GM10248 (cell line): ENCODE data around the gene CCDC39.
A peak's percentile ranks its signal among the peaks of the same experiment; 100 is the strongest.

Source experiments
- CTCF ChIA-PET: fragments of 300-600 bp; sonication (Branson Sonifier 250); formaldehyde crosslinking; extraction: SDS; loops from one replicate; lab custom pipeline; 2021; ENCODE audit warnings: antibody characterized with exemption; lab: Yijun Ruan, JAX
- POLR2A ChIA-PET: fragments of 350-650 bp; sonication (Branson Sonifier 250); formaldehyde crosslinking; extraction: SDS; loops from one replicate; lab custom pipeline; 2020; ENCODE audit warnings: antibody characterized with exemption; lab: Yijun Ruan, JAX
- DNase-seq: peaks from one replicate; pipeline ENCODE4 v3.0.0; 2012; ENCODE audit errors: extremely low spot score
- TF ChIP-seq, protein P1 (sequence below): IDR thresholded peaks from 2 replicates; pipeline ENCODE4 v1.5.1; 2012; ENCODE audit warnings: mild to moderate bottlenecking, low read depth; ENCODE audit errors: extremely low read depth, missing control alignments, control extremely low read depth

The CCDC39 gene

DNA sequence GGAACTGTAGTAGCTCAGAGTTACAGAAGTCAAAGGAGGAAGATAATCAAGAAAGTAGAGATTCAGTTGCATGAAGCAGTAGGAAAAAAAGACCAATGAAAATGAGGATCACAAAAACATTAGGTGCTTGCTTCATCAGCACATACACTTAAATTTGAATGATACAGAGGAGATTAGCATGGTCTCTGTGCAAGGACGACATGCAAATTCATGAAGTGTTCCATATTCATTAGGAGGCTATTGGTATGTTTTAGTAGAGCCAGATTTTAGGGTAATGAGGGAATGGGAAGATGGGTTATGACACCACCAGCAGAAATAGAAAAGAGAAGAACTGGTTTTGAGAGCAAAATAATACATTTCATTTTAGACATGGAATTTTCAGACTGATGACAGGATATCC, 98.4 kb downstream of the CCDC39 start:
- CTCF ChIA-PET, result no interaction called here
- DNase-seq, result no peak
- TF ChIP-seq, protein P1, sequence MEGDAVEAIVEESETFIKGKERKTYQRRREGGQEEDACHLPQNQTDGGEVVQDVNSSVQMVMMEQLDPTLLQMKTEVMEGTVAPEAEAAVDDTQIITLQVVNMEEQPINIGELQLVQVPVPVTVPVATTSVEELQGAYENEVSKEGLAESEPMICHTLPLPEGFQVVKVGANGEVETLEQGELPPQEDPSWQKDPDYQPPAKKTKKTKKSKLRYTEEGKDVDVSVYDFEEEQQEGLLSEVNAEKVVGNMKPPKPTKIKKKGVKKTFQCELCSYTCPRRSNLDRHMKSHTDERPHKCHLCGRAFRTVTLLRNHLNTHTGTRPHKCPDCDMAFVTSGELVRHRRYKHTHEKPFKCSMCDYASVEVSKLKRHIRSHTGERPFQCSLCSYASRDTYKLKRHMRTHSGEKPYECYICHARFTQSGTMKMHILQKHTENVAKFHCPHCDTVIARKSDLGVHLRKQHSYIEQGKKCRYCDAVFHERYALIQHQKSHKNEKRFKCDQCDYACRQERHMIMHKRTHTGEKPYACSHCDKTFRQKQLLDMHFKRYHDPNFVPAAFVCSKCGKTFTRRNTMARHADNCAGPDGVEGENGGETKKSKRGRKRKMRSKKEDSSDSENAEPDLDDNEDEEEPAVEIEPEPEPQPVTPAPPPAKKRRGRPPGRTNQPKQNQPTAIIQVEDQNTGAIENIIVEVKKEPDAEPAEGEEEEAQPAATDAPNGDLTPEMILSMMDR, result no peak
- POLR2A ChIA-PET, result no interaction called here

DNA sequence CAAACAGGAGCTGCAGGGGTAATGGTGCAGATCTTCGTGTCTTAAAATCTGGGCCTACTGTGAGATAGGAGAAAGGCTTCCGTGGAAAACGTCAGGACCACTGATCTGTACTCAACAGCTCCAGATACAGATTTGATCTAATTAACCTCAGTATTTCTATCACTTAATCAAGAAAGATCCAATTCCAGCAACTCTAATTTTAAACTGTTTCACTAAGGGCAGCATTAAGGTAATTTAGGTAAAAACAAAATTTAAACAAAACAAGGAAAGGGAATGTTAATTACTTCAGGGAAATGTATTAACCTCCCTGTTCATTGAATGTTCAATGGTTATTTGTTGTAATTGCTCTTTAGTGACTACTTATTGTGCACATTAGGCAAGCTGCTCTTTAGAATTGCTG, 103.7 kb downstream of the CCDC39 start:
- no peak for DNase-seq
- TF ChIP-seq, protein P1, result no peak
- ChIA-PET POLR2A (no interaction called here), CTCF (interaction anchor here (2.3 kb wide), 1 partner anchor 9 kb away, joined by 8 read pairs; no protein-coding TSS in a partner anchor)

DNA sequence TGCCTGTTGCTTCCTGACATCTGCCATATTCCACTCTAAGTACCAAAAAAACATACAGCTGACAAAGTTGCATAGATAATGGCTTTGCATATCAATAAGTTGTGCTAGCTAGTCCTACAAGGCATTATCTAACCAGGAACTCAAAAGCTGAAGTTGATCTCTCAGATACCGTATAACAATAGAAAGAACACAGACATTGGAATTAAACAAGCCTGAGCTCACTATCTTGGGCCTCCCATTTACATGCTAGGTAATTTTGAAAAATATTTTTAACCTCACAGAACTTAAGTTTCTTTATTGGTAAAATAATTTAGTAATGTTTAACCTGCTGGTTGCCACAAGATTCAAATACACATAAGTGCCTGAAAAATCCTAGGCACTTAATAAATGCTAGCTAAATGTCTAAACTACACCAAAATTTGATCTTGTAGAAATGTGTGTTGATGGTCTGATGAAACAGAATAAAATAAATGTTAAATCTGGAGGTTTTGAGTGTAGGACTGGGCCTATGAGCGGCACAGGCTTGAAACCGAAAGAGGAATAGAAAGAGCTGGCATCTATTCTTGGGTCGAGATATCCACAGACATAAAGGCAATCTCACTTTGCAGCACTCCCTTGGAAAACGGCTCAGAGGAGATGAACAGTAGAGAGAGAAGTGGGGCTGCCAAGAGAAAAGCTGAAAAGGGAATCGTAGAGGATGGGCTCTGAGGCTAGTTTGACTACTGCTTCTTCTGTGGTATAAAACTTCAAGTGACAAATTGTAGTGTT, 107.3 kb downstream of the CCDC39 start:
- POLR2A ChIA-PET, result no interaction called here
- TF ChIP-seq, protein P1, result no peak
- DNase-seq, result peak; percentile 8
- CTCF ChIA-PET, result interaction anchor here (1.0 kb wide), 1 partner anchor 21 kb away, joined by 3 read pairs; no protein-coding TSS in a partner anchor

DNA sequence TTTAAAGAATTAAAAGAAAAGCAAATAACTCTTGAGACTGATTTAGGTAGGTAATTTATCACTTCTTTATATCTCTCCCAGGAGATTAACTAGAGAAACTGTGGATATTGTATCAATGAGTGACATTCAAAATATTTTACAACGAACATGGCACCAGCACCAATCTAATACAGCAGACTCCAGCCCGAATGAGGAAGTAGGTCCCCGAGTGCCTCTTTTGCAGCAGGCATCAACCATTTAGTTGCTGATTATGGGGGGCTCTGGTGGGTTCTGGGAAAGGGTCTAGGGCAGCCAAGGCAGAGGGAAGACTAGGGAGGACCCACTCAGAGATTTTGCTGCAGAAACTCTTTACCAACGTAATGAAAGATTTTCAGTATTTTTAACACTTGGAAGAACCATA, 109.1 kb downstream of the CCDC39 start:
- POLR2A ChIA-PET, result no interaction called here
- CTCF ChIA-PET, result no interaction called here
- TF ChIP-seq, protein P1, result no peak
- DNase-seq, result no peak

DNA sequence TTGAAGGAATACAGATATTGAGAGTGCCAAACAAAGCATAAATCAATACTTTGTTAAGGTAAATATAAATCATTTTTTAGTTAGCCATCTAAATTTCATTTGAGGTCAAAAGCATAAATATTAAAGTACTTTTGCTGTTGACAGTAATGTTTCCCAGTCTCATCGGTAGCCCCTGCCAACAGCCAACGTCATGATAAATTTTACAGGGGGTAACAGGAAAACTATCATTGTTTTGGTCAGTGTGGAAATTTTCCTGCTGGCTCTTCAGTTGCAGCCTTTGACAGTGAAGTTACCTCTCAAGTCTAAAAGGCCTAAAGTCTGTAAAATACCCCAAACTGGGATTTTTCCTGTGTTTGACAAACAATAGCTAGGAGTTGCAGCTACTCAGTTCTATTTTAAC, 114.6 kb downstream of the CCDC39 start:
- ChIA-PET CTCF (no interaction called here), POLR2A (no interaction called here)
- DNase-seq, result no peak
- TF ChIP-seq, protein P1, result no peak
